ENCODE results near the gene CD200.

The CD200 gene

GRCh38 chr3:112333381-112334317, 693 bp downstream of the CD200 start:
- DNase-seq (ENCODE audit: low read depth), result peak; percentile 67

- DNase-seq (ENCODE audit: low read depth), result peak; percentile 70
Observed at GRCh38 chr3:112334691-112335433, 1.9 kb downstream of the CD200 start.

GRCh38 chr3:112335434-112335781, 2.5 kb downstream of the CD200 start:
- DNase-seq (ENCODE audit: low read depth), result no peak

GRCh38 chr3:112338021-112338726, 5.2 kb downstream of the CD200 start:
- no peak for DNase-seq (ENCODE audit: low read depth)

GRCh38 chr3:112338727-112339056, 5.7 kb downstream of the CD200 start:
- DNase-seq (ENCODE audit: low read depth), result no peak

- DNase-seq (ENCODE audit: low read depth), result peak; percentile 51
Observed at GRCh38 chr3:112339134-112339533, 6.2 kb downstream of the CD200 start.

GRCh38 chr3:112339609-112340008, 6.7 kb downstream of the CD200 start:
- DNase-seq (ENCODE audit: low read depth), result no peak

- peak; percentile 78 for DNase-seq (ENCODE audit: low read depth)
Observed at GRCh38 chr3:112341386-112341785, 8.4 kb downstream of the CD200 start.

GRCh38 chr3:112345681-112346080, 12.7 kb downstream of the CD200 start:
- DNase-seq (ENCODE audit: low read depth), result peak; percentile 68

GRCh38 chr3:112346491-112347122, 13.7 kb downstream of the CD200 start:
- no peak for DNase-seq (ENCODE audit: low read depth)

- no peak for DNase-seq (ENCODE audit: low read depth)
Observed at GRCh38 chr3:112348943-112349342, 16.0 kb downstream of the CD200 start.

GRCh38 chr3:112349557-112349956, 16.6 kb downstream of the CD200 start:
- DNase-seq (ENCODE audit: low read depth), result no peak

GRCh38 chr3:112350018-112350810, 17.3 kb downstream of the CD200 start:
- DNase-seq (ENCODE audit: low read depth), result no peak

- no peak for DNase-seq (ENCODE audit: low read depth)
Observed at GRCh38 chr3:112351036-112351435, 18.1 kb downstream of the CD200 start.

GRCh38 chr3:112351823-112352222, 18.9 kb downstream of the CD200 start:
- DNase-seq (ENCODE audit: low read depth), result no peak

GRCh38 chr3:112352720-112353119, 19.8 kb downstream of the CD200 start:
- no peak for DNase-seq (ENCODE audit: low read depth)

- no peak for DNase-seq (ENCODE audit: low read depth)
Observed at GRCh38 chr3:112353365-112353764, 20.4 kb downstream of the CD200 start.

GRCh38 chr3:112354642-112355306, 21.8 kb downstream of the CD200 start:
- DNase-seq (ENCODE audit: low read depth), result no peak

- no peak for DNase-seq (ENCODE audit: low read depth)
Observed at GRCh38 chr3:112355307-112355687, 22.3 kb downstream of the CD200 start.

GRCh38 chr3:112357930-112358780, 25.2 kb downstream of the CD200 start:
- DNase-seq (ENCODE audit: low read depth), result peak; percentile 59

Measured in amniotic epithelial cell (primary cell).